HepG2 (cell line): Measurements from ENCODE around the gene ZNF32. TPM values are rescaled to one million over a fixed set of nuclear protein-coding genes. Genes with fewer than 3 reads are reported as not detected.

Experiments
- CREB1 ChIP-seq, 2 experiments: fragments of 450-650 bp in 1 of 2; IDR thresholded peaks; 2 replicates each; pipeline ENCODE4 v1.6.1; 2016 to 2017; ENCODE audit warnings: control low read depth in 1 of 2, mild to moderate bottlenecking in 1 of 2, missing compliant biosample characterization in 1 of 2, missing genetic modification characterization in 1 of 2
- EHMT2 ChIP-seq: fragments of 200-600 bp; sonication (generic); IDR thresholded peaks from 2 replicates; pipeline ENCODE4 v1.7.0; 2017; ENCODE audit warnings: antibody characterized with exemption, low read depth, low read length, borderline replicate concordance
- ELF1 ChIP-seq: sonication (generic); formaldehyde crosslinking; IDR thresholded peaks from 2 replicates; pipeline ENCODE4 v1.4.0; 2020; ENCODE audit warnings: missing genetic modification reagents
- ERF ChIP-seq: IDR thresholded peaks from 2 replicates; pipeline ENCODE4 v1.6.1; 2018; ENCODE audit warnings: missing biosample characterization, missing genetic modification reagents
- FOXA3 ChIP-seq: IDR thresholded peaks from 2 replicates; pipeline ENCODE4 v1.6.1; 2016; ENCODE audit warnings: missing genetic modification reagents, missing compliant biosample characterization
- GATAD2A ChIP-seq: IDR thresholded peaks from 2 replicates; pipeline ENCODE4 v1.6.1; 2016
- ISX ChIP-seq: sonication (generic); formaldehyde crosslinking; conservative IDR thresholded peaks from 2 replicates; pipeline ENCODE4 v1.5.0; 2020; ENCODE audit warnings: missing genetic modification reagents
- MED8 ChIP-seq: sonication (generic); formaldehyde crosslinking; IDR thresholded peaks from 2 replicates; pipeline ENCODE4 v1.8.1; 2023; ENCODE audit warnings: mild to moderate bottlenecking, missing genetic modification reagents; ENCODE audit not compliant: insufficient replicate concordance
- MEF2D ChIP-seq: sonication (generic); formaldehyde crosslinking; IDR thresholded peaks from 2 replicates; pipeline ENCODE4 v1.5.1; 2020; ENCODE audit warnings: mild to moderate bottlenecking, missing genetic modification reagents
- MXD4 ChIP-seq: IDR thresholded peaks from 2 replicates; pipeline ENCODE4 v1.6.1; 2016; ENCODE audit warnings: mild to moderate bottlenecking, missing biosample characterization, missing genetic modification reagents
- NFYC ChIP-seq: IDR thresholded peaks from 2 replicates; pipeline ENCODE4 v1.6.1; 2016; ENCODE audit warnings: missing genetic modification reagents, missing compliant biosample characterization
- POGZ ChIP-seq: sonication (generic); formaldehyde crosslinking; IDR thresholded peaks from 2 replicates; pipeline ENCODE4 v1.4.0; 2020; ENCODE audit warnings: mild to moderate bottlenecking, missing genetic modification reagents
- TGIF2 ChIP-seq: IDR thresholded peaks from 2 replicates; pipeline ENCODE4 v1.6.1; 2016; ENCODE audit warnings: control low read depth, missing compliant biosample characterization
- XBP1 ChIP-seq: sonication (generic); formaldehyde crosslinking; IDR thresholded peaks from 2 replicates; pipeline ENCODE4 v1.5.0; 2020; ENCODE audit warnings: missing genetic modification reagents
- ZNF251 ChIP-seq: sonication (generic); formaldehyde crosslinking; IDR thresholded peaks from 2 replicates; pipeline ENCODE4 v1.9.0; 2021; ENCODE audit warnings: mild to moderate bottlenecking, missing genetic modification reagents
- ZSCAN21 ChIP-seq: sonication (generic); formaldehyde crosslinking; IDR thresholded peaks from 2 replicates; pipeline ENCODE4 v1.8.0; 2022; ENCODE audit warnings: mild to moderate bottlenecking, missing genetic modification reagents, moderate library complexity, borderline replicate concordance
- ZSCAN9 ChIP-seq: IDR thresholded peaks from 2 replicates; pipeline ENCODE4 v1.6.1; 2016; ENCODE audit warnings: borderline replicate concordance
- polyA plus RNA-seq, 8 experiments: library from polyadenylated mRNA; depleted of rRNA in 3 of 8; stranded (reverse) in 7 of 8; unstranded in 1 of 8; fragments of >200 nt; fragmentation: Illumina TruSeq in 4 of 8; extraction: Trizol in 4 of 8; gene quantifications; 2 replicates each; pipeline versions ENCODE4 v1.2.1 to v1.2.3, GENCODE V29; 2011 to 2016; ENCODE audit warnings: low read depth in 4 of 8, missing spikeins in 1 of 8, mixed read lengths in 1 of 8; ENCODE audit not compliant: insufficient read depth in 1 of 8
- total RNA-seq, 5 experiments: library from RNA; depleted of rRNA; stranded (reverse); fragments of >200 nt; fragmentation: Illumina TruSeq; extraction: Trizol; gene quantifications; 2 replicates each; pipeline ENCODE4 v1.2.3, GENCODE V29; 2016; ENCODE audit warnings: low read depth in 1 of 5
- TF ChIP-seq, protein P1 (sequence below): sonication (generic); formaldehyde crosslinking; conservative IDR thresholded peaks from 2 replicates; pipeline ENCODE4 v1.5.0; 2020; ENCODE audit warnings: missing genetic modification reagents
- TF ChIP-seq, protein P2 (sequence below): sonication (generic); formaldehyde crosslinking; IDR thresholded peaks from 2 replicates; pipeline ENCODE4 v1.9.0; 2022; ENCODE audit warnings: missing genetic modification reagents, mild to moderate bottlenecking, borderline replicate concordance
- TF ChIP-seq, protein P3 (sequence below), 2 experiments: sonication (generic) in 1 of 2; formaldehyde crosslinking in 1 of 2; IDR thresholded peaks; 2 replicates each; pipeline versions ENCODE4 v1.4.0 to v1.6.1; 2018 to 2020; ENCODE audit warnings: missing genetic modification reagents in 2 of 2, borderline replicate concordance in 1 of 2, low read depth in 1 of 2, mild to moderate bottlenecking in 1 of 2, missing biosample characterization in 1 of 2
- TF ChIP-seq, protein P4 (sequence below): sonication (generic); formaldehyde crosslinking; IDR thresholded peaks from 2 replicates; pipeline ENCODE4 v1.4.0; 2020; ENCODE audit warnings: missing genetic modification reagents
- TF ChIP-seq, protein P5 (sequence below): sonication (generic); formaldehyde crosslinking; IDR thresholded peaks from 2 replicates; pipeline ENCODE4 v1.8.0; 2022; ENCODE audit warnings: missing genetic modification reagents, mild to moderate bottlenecking, borderline replicate concordance

The ZNF32 gene
- total and polyA plus RNA-seq, 2 of the 13 experiments (the other 11 are each of a cell fraction or from before 2014, with no cell fraction given): 12.5 to 16.9 TPM

DNA sequence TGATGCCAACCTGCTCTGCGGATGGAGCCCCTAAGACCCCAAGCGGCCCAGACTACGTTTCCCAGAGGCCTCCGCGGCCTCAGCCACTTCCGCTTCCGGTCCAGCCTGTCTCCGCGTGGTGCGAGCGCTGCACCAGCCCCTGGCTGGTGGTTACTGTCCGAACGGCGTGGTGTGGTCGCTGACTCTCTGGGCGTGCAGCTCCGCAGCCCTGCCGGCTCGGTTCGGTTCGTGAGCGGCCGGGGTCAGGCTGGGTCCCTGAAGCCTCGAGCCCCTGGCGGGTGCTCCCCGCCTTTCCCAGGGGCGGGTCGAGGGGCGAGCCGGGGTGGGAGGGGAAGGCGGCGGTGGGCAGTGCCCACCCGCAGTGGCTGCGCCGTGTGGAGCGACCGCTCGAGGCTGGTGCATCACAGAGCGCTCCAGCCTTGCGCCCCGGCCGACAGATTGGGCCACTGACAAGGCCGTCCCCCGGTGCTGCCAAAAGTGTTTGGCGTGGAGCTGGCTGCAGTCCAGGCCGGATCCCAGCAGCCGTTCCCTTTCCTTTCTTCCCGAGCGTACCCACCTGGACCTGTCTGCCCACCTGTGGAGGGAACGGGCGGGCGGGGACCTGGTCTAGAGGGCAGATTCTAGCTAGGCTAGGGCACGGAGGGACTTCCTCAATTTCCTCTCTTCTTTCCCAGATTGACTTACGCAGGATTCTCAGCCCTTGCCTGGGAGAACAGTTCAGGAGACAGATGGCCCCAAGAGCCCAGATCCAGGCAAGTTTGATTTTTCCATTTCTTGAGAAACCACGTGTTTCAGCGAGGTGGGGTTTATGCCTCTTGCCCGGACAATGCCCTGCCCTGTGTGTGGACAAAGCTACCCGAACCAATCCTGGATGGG is 42.1 kb downstream of the ZNF32 start, which contains the start of gene ZNF485 (continued):
- TF ChIP-seq XBP1 (CRISPR knock-in tag) (no peak), POGZ (0 out of 2 replicates have a peak, but pooled peaks have one; percentile 54), FOXA3 (CRISPR knock-in tag) (no peak), NFYC (no peak), ERF (CRISPR knock-in tag) (no peak), ZSCAN21 (CRISPR knock-in tag) (0 out of 2 replicates have a peak, but pooled peaks have one; percentile 48), TGIF2 (CRISPR knock-in tag) (0 out of 2 replicates have a peak, but pooled peaks have one; percentile 45), ZSCAN9 (CRISPR knock-in tag) (no peak), ELF1 (CRISPR knock-in tag) (peak; percentile 86), MXD4 (CRISPR knock-in tag) (peak; percentile 73; the same call in 1 of the 2 replicates), MEF2D (CRISPR knock-in tag) (peak; percentile 36; the same call in 1 of the 2 replicates), ZNF251 (0 out of 2 replicates have a peak, but pooled peaks have one; percentile 36), ISX (0 out of 2 replicates have a peak, but pooled peaks have one; percentile 44), GATAD2A (no peak), MED8 (CRISPR knock-in tag) (peak; percentile 41), CREB1 (IDR thresholded peaks at IDR 0.05) (no peak), CREB1 (CRISPR knock-in tag; IDR thresholded peaks at IDR 0.05) (no peak), EHMT2 (no peak)
- TF ChIP-seq, protein P1, sequence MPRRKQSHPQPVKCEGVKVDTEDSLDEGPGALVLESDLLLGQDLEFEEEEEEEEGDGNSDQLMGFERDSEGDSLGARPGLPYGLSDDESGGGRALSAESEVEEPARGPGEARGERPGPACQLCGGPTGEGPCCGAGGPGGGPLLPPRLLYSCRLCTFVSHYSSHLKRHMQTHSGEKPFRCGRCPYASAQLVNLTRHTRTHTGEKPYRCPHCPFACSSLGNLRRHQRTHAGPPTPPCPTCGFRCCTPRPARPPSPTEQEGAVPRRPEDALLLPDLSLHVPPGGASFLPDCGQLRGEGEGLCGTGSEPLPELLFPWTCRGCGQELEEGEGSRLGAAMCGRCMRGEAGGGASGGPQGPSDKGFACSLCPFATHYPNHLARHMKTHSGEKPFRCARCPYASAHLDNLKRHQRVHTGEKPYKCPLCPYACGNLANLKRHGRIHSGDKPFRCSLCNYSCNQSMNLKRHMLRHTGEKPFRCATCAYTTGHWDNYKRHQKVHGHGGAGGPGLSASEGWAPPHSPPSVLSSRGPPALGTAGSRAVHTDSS (CRISPR knock-in tag): no peak
- TF ChIP-seq, protein P2, sequence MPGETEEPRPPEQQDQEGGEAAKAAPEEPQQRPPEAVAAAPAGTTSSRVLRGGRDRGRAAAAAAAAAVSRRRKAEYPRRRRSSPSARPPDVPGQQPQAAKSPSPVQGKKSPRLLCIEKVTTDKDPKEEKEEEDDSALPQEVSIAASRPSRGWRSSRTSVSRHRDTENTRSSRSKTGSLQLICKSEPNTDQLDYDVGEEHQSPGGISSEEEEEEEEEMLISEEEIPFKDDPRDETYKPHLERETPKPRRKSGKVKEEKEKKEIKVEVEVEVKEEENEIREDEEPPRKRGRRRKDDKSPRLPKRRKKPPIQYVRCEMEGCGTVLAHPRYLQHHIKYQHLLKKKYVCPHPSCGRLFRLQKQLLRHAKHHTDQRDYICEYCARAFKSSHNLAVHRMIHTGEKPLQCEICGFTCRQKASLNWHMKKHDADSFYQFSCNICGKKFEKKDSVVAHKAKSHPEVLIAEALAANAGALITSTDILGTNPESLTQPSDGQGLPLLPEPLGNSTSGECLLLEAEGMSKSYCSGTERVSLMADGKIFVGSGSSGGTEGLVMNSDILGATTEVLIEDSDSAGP: peak; percentile 43; the same call in 1 of the 2 replicates
- TF ChIP-seq, protein P3, sequence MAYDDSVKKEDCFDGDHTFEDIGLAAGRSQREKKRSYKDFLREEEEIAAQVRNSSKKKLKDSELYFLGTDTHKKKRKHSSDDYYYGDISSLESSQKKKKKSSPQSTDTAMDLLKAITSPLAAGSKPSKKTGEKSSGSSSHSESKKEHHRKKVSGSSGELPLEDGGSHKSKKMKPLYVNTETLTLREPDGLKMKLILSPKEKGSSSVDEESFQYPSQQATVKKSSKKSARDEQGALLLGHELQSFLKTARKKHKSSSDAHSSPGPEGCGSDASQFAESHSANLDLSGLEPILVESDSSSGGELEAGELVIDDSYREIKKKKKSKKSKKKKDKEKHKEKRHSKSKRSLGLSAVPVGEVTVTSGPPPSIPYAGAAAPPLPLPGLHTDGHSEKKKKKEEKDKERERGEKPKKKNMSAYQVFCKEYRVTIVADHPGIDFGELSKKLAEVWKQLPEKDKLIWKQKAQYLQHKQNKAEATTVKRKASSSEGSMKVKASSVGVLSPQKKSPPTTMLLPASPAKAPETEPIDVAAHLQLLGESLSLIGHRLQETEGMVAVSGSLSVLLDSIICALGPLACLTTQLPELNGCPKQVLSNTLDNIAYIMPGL (CRISPR knock-in tag; IDR thresholded peaks at IDR 0.05; ENCODE audit: borderline replicate concordance in 1 of 2, low read depth in 1 of 2): 0 out of 4 replicates have a peak, but pooled peaks of 1 of the 2 experiments have one; percentile 31
- TF ChIP-seq, protein P4, sequence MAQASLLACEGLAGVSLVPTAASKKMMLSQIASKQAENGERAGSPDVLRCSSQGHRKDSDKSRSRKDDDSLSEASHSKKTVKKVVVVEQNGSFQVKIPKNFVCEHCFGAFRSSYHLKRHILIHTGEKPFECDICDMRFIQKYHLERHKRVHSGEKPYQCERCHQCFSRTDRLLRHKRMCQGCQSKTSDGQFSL (CRISPR knock-in tag): no peak
- TF ChIP-seq, protein P5, sequence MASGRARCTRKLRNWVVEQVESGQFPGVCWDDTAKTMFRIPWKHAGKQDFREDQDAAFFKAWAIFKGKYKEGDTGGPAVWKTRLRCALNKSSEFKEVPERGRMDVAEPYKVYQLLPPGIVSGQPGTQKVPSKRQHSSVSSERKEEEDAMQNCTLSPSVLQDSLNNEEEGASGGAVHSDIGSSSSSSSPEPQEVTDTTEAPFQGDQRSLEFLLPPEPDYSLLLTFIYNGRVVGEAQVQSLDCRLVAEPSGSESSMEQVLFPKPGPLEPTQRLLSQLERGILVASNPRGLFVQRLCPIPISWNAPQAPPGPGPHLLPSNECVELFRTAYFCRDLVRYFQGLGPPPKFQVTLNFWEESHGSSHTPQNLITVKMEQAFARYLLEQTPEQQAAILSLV: peak; percentile 39; the same call in 1 of the 2 replicates
